ENCODE results near the gene ZNF280D. TPM values are rescaled to one million over a fixed set of nuclear protein-coding genes. Genes with fewer than 3 reads are reported as not detected.
"Not testable (repeated sequence)": the region's sequence is repeated elsewhere in the genome, so short reads cannot be mapped to it uniquely, and the experiment has no call there.

ZNF280D gene
- total RNA-seq, 1 donor = 55.3 TPM

- no peak for TF ChIP-seq CTCF (IDR thresholded peaks at IDR 0.05; ENCODE audit: insufficient read depth, low read length)
- no peak overlapping the region for H3K4me3 ChIP-seq (ENCODE audit: low read depth, low read length)
- peak; percentile 73 for DNase-seq (ENCODE audit: low read depth)
Measured at GRCh38 chr15:56719774-56720555, 13.3 kb downstream of the ZNF280D start.

DNA sequence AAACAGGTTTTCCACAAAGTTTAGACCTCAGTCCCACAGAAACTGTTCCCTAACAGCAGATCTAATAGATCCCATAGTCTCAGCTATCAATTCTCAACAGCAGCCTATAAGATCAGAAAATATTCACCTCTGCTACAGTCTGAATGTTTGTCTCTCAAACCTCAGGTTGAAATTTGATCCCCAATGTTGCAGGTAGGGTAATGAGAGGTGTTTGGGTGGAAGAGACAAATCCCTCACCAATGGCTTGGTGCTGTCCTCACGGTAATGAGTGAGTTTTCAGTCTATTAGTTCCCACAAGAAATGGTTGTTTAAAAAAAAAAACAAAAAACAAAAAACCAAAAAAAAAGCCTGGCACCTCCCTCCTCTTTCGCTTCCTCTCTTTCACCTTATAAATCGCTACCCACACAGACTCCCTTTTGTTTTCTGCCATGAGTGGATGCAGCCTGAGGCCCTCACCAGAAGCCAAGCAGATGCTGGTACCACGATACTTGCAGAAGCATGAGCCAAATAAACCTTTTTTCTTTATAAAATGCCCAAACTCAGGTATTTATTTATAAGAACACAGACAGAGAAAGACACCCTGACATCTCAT lies 14.2 kb downstream of the ZNF280D start:
- no peak overlapping the region for H3K4me3 ChIP-seq (ENCODE audit: low read depth, low read length)
- no peak for TF ChIP-seq CTCF (IDR thresholded peaks at IDR 0.05; ENCODE audit: insufficient read depth, low read length)
- DNase-seq (ENCODE audit: low read depth) = no peak

- H3K4me3 ChIP-seq (ENCODE audit: low read depth, low read length) = no peak overlapping the region
- no peak for DNase-seq (ENCODE audit: low read depth)
- TF ChIP-seq CTCF (IDR thresholded peaks at IDR 0.05; ENCODE audit: insufficient read depth, low read length) = no peak
Measured at GRCh38 chr15:56718560-56718959, 14.7 kb downstream of the ZNF280D start.

GRCh38 chr15:56716334-56716733 lies 17.0 kb downstream of the ZNF280D start:
- TF ChIP-seq CTCF (IDR thresholded peaks at IDR 0.05; ENCODE audit: insufficient read depth, low read length) = no peak
- H3K4me3 ChIP-seq (ENCODE audit: low read depth, low read length) = no peak overlapping the region
- no peak for DNase-seq (ENCODE audit: low read depth)

DNA sequence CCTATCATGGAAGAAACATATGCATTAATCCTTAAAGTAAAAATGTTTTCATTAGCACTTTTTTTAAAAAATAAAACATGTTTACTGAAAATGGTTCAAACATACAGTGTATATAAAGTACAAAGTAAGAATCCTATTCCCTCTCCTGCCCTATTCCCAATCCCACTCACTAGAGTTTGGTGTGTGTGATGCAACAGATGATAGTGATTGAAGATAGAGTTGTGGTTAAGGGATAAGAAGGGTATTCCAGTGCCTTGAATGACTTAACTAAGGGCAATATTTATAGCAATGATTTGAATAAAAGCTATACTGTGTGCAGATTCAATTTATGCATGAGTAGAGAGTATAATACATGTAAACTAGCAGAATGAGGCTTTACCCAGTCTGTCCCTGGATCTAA lies 18.1 kb downstream of the ZNF280D start:
- no peak for TF ChIP-seq CTCF (IDR thresholded peaks at IDR 0.05; ENCODE audit: insufficient read depth, low read length)
- H3K4me3 ChIP-seq (ENCODE audit: low read depth, low read length) = no peak overlapping the region
- DNase-seq (ENCODE audit: low read depth) = peak; percentile 41

DNA sequence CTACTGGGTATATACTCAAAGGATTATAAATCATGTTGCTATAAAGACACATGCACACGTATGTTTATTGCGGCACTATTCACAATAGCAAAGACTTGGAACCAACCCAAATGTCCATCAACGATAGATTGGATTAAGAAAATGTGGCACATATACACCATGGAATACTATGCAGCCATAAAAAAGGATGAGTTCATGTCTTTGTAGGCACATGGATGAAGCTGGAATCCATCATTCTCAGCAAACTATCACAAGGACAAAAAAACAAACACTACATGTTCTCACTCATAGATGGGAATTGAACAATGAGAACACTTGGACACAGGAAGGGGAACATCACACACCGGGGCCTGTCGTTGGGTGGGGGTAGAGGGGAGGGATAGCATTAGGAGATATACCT lies 23.8 kb downstream of the ZNF280D start:
- H3K4me3 ChIP-seq (ENCODE audit: low read depth, low read length); DNase-seq (ENCODE audit: low read depth): not testable (repeated sequence)

- no peak for TF ChIP-seq CTCF (IDR thresholded peaks at IDR 0.05; ENCODE audit: insufficient read depth, low read length)
- no peak for DNase-seq (ENCODE audit: low read depth)
- H3K4me3 ChIP-seq (ENCODE audit: low read depth, low read length) = no peak overlapping the region
Measured at GRCh38 chr15:56699743-56700142, 33.6 kb downstream of the ZNF280D start.

Data from fibroblast of the aortic adventitia (primary cell).